Panc1 (cell line): ENCODE data around the gene IFNB1. TPM values are rescaled to one million over a fixed set of nuclear protein-coding genes. Genes with fewer than 3 reads are reported as not detected.

ENCODE experiments used
- ATAC-seq: fragments of 200-7000 bp; cut with Tn5 transposase; 2 replicates; pipeline ENCODE4 v1.9.1; 2020; ENCODE audit warnings: mild to moderate bottlenecking, moderate library complexity
- BruUV-seq: library from RNA; stranded (reverse); fragments of 400-500 nt; replicated peaks from 2 replicates; lab custom pipeline; 2021; lab: Mats Ljungman, UMichigan
- CTCF ChIA-PET: fragments of 300-600 bp; sonication (Branson Sonifier 250); formaldehyde crosslinking; loops from one replicate; lab custom pipeline; 2022; ENCODE audit warnings: antibody characterized with exemption; lab: Charles Lee
- POLR2A ChIA-PET: fragments of 300-600 bp; sonication (Branson Sonifier 250); formaldehyde crosslinking; loops from one replicate; lab custom pipeline; 2022; ENCODE audit warnings: antibody characterized with exemption; lab: Charles Lee
- DNase-seq: peaks from one replicate; pipeline ENCODE4 v3.0.0-alpha.2; 2010; ENCODE audit warnings: low read depth, low spot score
- H3K27ac ChIP-seq: 2 replicates; pipeline ENCODE4 v1.5.1; 2011; ENCODE audit warnings: mild to moderate bottlenecking, low read length, inconsistent platforms
- H3K27me3 ChIP-seq: fragments of 200-500 bp; sonication (Bioruptor generic); 2 replicates; pipeline ENCODE4 v1.6.0; 2014; ENCODE audit warnings: low read length, inconsistent platforms; ENCODE audit not compliant: control insufficient read depth, insufficient read depth
- H3K36me3 ChIP-seq: fragments of 200-500 bp; sonication (Bioruptor generic); 2 replicates; pipeline ENCODE4 v1.5.1; 2014; ENCODE audit warnings: inconsistent platforms, mild to moderate bottlenecking, low read length, moderate library complexity; ENCODE audit not compliant: control insufficient read depth, insufficient read depth
- H3K4me1 ChIP-seq: 2 replicates; pipeline ENCODE4 v1.5.1; 2011; ENCODE audit warnings: inconsistent platforms, mild to moderate bottlenecking, low read length, moderate library complexity; ENCODE audit not compliant: control insufficient read depth, insufficient read depth
- H3K4me3 ChIP-seq, 2 experiments: 2 replicates each; pipeline ENCODE4 v1.5.1; 2011 to 2012; ENCODE audit warnings: low read depth in 2 of 2, low read length in 2 of 2, mild to moderate bottlenecking in 2 of 2, inconsistent platforms in 1 of 2, moderate library complexity in 1 of 2
- H3K9me3 ChIP-seq: fragments of 200-500 bp; sonication (Bioruptor generic); 2 replicates; pipeline ENCODE4 v1.5.1; 2014; ENCODE audit warnings: low read depth, mild to moderate bottlenecking, inconsistent platforms, low read length, moderate library complexity; ENCODE audit not compliant: control insufficient read depth, insufficient read depth
- CTCF ChIP-seq: fragments of 450-650 bp; IDR thresholded peaks from 2 replicates; pipeline ENCODE4 v1.5.1; 2017; ENCODE audit warnings: mild to moderate bottlenecking
- POLR2AphosphoS5 ChIP-seq: IDR thresholded peaks from 2 replicates; pipeline ENCODE4 v1.6.1; 2012; ENCODE audit warnings: mild to moderate bottlenecking, low read depth, low read length, moderate library complexity
- REST ChIP-seq, 2 experiments: IDR thresholded peaks; 2 replicates each; pipeline ENCODE4 v1.6.1; 2011 to 2012; ENCODE audit warnings: low read depth in 2 of 2, control low read depth in 1 of 2, low read length in 1 of 2, mild to moderate bottlenecking in 1 of 2, moderate library complexity in 1 of 2; ENCODE audit not compliant: insufficient read depth in 1 of 2
- SIN3A ChIP-seq: IDR thresholded peaks from 2 replicates; pipeline ENCODE4 v1.6.1; 2012; ENCODE audit warnings: low read depth, mild to moderate bottlenecking, low read length, moderate library complexity, borderline replicate concordance; ENCODE audit not compliant: insufficient read depth
- TCF7L2 ChIP-seq: IDR thresholded peaks from 2 replicates; pipeline ENCODE4 v1.6.1; 2011; ENCODE audit warnings: mild to moderate bottlenecking, low read depth, low read length, inconsistent platforms
- in situ Hi-C: cut with HindIII; loops from 2 replicates; pipeline ENCODE4 v1.10.0; 2016; ENCODE audit warnings: low sequenced_read_pairs, low pct_unique_long_range_greater_than_20kb
- intact Hi-C: fragments of 100-400 bp; cut with micrococcal nuclease; formaldehyde crosslinking; loops from one replicate; pipeline ENCODE4 v1.10.0; 2022; ENCODE audit not compliant: unreplicated experiment
- total RNA-seq: library from RNA; stranded (reverse); gene quantifications from one replicate; pipeline ENCODE4 v1.2.1, GENCODE V29; 2021; ENCODE audit not compliant: unreplicated experiment

The IFNB1 gene
- total RNA-seq, 1 experiment from 2014 or later, result not detected

- ATAC-seq (no peak), DNase-seq (no peak)
- H3K27me3 ChIP-seq, result no peaks in the 10 kb centered on the region
- no peaks in the 10 kb centered on the region for H3K9me3 ChIP-seq
- ChIA-PET CTCF (no interaction called here), POLR2A (no interaction called here)
- no TSS peak for BruUV-seq
- no peak overlapping the region for H3K27ac ChIP-seq
- no peaks in the 10 kb centered on the region for H3K36me3 ChIP-seq
- intact Hi-C loops (no loop called here), in situ Hi-C loops (no loop called here)
- H3K4me3 ChIP-seq, result no peak overlapping the region
- TF ChIP-seq TCF7L2 (no peak), POLR2AphosphoS5 (no peak), SIN3A (no peak), REST (IDR thresholded peaks at IDR 0.05; ENCODE audit: insufficient read depth in 1 of 2, low read depth in 2 of 2, low read length in 1 of 2) (no peak), CTCF (no peak)
- no peaks in the 10 kb centered on the region for H3K4me1 ChIP-seq
Observed at GRCh38 chr9:21047281-21047691, 30.5 kb downstream of the IFNB1 start.

GRCh38 chr9:21043841-21044240, 33.9 kb downstream of the IFNB1 start:
- no peaks in the 10 kb centered on the region for H3K9me3 ChIP-seq
- ATAC-seq (no peak), DNase-seq (no peak)
- H3K4me1 ChIP-seq, result no peaks in the 10 kb centered on the region
- in situ Hi-C loops, result no loop called here
- POLR2A ChIA-PET, result no interaction called here
- CTCF ChIA-PET, result no interaction called here
- no peak overlapping the region for H3K4me3 ChIP-seq
- H3K27ac ChIP-seq, result no peak overlapping the region
- intact Hi-C loops, result no loop called here
- BruUV-seq, result no TSS peak
- TF ChIP-seq TCF7L2 (no peak), CTCF (no peak), POLR2AphosphoS5 (no peak), REST (IDR thresholded peaks at IDR 0.05; ENCODE audit: insufficient read depth in 1 of 2, low read depth in 2 of 2, low read length in 1 of 2) (no peak), SIN3A (no peak)
- no peaks in the 10 kb centered on the region for H3K36me3 ChIP-seq
- no peaks in the 10 kb centered on the region for H3K27me3 ChIP-seq
